Activated gamma-delta T cell treated with anti-CD3 and anti-CD28 coated beads, Interleukin-2, amount 50 U/mL, for 16 hours (primary cell): ENCODE data around the gene CLEC17A.
"Not testable (repeated sequence)": the region's sequence is repeated elsewhere in the genome, so short reads cannot be mapped to it uniquely, and the experiment has no call there.

Experiments
- DNase-seq: peaks from one replicate; pipeline ENCODE4 v3.0.0-alpha.2; 2020; ENCODE audit warnings: low read depth

Gene CLEC17A, protein sequence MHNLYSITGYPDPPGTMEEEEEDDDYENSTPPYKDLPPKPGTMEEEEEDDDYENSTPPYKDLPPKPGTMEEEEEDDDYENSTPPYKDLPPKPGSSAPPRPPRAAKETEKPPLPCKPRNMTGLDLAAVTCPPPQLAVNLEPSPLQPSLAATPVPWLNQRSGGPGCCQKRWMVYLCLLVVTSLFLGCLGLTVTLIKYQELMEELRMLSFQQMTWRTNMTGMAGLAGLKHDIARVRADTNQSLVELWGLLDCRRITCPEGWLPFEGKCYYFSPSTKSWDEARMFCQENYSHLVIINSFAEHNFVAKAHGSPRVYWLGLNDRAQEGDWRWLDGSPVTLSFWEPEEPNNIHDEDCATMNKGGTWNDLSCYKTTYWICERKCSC

DNA sequence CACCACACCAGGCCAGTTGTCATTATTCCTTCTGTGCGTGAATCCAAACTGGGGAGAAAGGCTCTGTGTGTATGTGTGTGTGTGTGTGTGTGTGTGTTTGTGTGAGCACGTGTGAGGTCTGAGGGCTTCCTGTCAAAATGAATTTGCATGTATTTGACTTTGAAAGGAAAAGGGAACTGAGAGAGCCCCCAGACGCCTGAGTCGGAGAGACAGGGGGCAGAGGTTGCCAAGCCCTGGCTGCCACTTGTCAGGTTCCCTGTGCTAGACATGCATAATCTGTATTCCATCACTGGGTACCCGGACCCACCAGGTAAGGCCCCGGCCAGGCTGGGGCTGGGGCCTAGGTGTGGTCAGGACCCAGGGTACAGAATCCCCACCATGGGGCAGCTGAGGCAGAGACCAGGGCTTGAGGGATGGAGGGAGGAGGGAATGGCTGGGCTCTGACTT is at the start of gene CLEC17A:
Gene CLEC17A (plus strand): TSS at position 191 of the 447 bp plus-strand sequence. CDS start 77 bp downstream, at position 268.
- DNase-seq: no peak

DNA sequence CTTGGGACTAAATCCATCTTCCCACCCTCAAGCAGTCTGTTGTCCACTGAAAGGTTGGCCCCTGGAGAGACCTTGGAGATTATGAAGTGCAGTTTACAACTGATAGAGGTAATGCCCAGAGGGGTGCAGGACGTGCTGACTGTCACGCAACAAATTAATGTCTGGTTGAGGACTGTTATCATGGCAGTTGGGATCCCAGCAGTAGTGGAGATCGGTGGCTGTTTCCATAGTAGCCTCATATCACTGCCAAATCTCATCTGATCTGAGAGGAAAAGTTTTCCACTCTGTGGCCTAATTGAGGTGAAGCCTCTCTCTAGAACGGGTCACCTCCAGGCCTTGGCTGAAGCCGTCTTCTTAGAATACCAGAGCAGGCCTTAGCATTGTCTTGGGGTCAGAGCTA is 49.4 kb upstream of the CLEC17A start:
- no peak for DNase-seq

DNA sequence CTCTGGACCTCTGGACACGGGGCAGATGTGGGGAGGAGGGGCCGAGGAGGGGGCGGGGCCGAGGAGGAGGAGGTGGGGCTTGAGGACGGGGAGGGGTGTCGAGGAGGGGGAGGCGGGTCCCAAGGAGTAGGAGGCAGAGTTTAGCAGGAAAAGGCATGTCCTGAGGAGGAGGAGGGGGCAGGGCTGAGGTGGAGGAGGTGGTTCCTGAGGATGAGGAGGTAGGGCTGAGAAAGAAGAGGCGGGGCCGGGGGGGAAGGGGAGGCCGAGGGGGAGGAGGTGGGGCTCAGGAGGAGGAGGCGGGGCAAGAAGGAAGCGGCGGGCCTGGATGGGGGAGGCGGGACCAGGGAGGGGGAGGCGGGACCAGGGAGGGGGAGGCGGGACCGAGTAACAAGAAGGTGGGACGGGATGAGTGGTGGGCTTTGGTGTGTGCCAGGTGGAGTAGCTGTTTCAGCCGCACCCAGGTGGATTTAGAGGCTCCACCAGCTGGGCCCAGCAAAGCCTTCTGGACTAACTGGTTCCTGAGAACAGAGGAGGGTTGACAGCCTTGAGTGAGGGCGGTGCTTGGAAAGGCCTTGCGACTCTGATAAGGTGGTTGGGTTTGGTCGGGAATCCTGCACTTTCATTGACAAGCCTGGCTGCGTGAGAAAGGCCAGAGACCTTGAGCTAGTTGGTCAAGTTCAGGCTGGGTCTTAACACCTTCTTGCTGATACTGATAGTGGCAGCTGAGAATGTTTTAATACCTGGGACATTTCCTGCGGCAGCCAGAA is 45.8 kb upstream of the CLEC17A start:
- DNase-seq: no peak

DNA sequence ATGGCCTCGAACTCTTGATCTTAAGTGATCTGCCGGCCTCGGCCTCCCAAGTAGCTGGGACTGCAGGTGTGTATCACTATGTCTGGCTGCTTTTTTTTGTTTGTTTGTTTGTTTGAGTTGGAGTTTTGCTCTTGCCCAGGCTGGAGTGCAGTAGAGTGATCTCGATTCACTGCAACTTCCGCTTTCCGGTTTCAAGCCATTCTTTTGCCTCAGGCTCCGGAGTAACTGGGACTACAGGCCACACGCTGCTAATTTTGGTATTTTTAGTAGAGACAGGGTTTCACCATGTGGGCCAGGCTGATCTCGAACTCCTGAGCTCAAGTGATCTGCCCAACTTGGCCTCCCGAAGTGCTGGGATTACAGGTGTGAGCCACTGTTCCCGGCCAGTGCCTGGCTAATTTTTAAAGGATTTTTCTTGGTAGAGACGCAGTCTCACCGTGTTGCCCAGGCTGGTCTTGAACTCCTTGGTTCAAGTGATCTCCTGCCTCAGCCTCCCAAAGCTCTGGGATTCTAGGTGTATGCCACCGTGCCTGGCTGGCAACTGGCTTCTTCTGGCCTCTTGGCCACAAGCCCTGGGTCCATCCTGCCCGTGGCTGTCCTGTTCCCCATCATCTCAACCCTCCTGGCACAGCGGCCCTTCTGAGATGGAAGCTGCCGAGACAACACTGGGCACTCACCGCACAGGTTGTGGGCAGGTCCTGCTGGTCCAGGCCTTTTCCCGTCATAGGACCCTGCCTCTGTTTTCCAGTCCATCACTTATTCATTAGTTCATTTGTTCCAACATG is 42.0 kb upstream of the CLEC17A start:
- no peak for DNase-seq

DNA sequence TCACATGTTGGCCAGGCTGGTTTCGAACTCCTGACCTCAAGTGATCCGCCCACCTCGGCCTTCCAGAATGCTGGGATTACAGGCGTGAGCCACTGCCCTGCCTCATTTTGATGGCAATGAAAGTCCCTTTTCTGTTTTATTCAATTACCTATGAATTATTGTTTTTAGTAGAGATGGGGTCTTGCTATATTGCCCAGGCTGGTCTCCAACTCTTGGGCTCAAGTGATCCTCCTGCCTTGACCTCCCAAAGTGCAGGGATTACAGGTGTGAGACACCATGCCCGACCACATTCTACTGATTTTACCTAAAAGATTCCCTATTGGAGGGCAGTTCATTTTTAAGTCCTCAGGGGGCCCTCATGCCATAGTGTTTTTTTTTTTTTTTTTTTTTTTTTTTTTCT is 40.9 kb upstream of the CLEC17A start:
- DNase-seq: not testable (repeated sequence)

DNA sequence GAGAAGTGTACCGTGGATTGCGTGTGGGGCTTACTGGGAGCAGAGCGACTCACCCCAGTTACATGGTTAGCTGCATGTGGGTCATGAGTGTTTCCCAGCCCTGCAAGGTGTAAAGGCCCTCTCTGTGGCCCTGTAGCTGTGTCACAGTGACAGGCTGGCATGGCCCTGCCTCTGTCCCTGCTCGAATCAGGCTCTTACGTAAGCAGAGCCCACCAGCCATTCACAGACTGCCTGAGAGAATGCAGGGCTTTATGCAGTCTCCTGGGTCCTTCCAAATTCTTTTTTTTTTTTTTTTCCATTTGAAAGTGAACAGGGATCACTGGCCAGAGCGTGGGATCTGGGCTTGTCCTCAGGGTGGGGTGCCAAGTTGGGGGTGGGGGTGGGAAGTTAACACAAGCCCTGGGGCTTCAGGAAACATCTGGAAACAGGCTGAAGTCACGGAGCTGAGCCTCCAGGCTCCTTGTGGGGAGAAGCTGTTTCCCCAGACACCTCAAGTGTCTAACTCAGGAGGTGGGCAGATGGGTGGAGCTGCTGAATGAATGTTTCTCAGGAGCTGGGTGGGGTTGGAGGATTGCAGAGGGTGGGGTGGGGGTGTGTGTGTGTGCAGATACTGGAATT is 40.1 kb upstream of the CLEC17A start:
- no peak for DNase-seq

DNA sequence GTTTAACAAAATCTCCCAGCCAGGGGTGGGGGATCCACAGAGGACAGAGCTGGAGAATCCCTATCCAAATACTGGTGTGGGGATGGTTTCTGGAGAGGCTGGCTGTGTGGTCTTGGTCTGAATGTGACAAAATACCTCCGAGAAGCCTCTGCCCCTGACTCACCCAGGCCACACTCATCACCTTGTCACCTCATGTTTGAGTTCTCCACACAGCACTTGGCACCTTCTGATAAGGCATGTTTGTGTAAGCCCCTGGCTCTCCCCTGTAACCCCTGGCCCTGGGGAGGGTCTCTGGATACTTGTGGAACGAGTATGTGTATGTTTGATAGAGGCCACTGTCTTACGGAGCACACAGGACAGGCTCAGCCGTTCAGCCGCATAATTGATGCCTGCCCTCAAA is 38.8 kb upstream of the CLEC17A start:
- DNase-seq: no peak

DNA sequence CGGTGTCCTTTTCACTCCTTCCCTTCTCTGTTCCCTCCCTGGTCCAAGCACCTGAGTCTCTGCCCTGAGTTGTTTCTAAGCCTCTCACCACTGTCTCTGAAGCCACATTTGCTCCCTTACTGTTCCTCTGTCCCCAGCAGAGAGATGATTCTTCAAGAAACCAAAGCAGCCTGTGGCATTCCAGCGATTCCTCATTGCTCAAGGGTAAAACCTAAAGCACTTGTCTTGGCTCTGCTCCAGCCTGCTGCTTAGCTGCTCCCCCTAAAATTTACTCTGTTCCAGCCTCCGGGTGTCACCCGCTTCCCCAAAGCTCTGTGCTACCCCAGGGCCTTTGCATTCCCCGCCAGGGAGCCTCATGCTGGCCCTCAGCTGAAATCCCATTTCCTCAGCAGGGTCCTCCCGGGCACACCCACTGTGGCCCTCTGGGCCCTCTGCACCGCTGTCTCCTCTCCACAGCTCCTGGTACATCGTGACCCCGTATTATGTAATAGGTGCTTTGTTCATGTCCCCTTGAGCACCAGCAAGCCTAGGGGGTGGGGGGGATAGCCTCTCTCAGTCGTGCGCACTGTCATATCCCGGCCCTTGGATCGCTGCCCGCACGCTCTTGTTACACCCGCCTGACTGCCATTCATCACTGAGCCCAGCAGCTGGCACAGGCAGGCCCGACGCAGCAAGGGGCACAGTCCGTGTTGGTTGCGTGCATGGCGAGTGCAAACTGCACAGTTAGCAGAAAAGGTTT is 37.7 kb upstream of the CLEC17A start:
- DNase-seq: no peak

DNA sequence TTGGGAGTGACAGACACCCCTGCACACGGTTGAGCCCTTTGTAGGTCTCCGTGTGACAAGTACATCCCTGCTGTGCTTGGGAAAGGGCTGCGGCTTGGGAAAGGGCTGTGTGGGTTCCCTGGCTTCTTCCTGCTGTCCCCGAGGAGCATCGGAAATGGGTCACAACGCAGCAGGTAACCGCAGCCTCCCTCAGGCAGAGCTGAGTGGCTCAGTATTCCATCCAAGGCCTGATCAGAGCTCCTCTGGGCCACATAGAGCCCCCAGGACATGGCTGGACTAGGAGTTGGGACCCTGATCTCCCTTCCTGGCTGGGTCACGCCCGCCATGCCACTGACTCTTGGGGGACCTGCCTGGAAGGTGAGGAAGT is 37.2 kb upstream of the CLEC17A start:
- no peak for DNase-seq

DNA sequence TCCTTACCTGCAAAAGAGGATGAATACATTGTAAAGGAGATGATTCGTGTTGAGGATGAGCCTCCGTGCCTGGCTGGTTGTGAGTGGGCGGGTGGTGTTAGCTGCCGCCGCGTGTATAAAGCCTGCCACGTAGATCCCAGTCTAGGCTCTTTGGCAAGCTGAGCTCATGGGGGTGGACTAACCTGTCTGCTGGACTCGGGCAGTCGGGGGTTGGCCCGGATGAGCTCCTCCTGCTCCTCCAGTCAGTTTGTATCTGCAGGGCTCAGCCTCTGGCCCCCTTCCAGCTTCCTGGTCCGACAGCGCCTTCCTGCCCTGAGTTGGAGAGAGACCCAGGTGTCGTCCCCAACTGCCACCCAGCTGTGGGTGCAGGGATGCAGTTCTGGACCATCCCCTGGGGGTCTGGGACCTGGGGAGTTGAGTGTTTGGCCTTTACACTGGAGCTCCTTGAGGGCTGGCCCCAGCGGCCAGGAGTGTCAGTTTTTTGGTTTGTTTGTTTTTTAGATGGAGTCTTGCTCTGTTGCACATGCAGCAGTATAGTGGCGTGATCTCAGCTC is 32.6 kb upstream of the CLEC17A start:
- no peak for DNase-seq

DNA sequence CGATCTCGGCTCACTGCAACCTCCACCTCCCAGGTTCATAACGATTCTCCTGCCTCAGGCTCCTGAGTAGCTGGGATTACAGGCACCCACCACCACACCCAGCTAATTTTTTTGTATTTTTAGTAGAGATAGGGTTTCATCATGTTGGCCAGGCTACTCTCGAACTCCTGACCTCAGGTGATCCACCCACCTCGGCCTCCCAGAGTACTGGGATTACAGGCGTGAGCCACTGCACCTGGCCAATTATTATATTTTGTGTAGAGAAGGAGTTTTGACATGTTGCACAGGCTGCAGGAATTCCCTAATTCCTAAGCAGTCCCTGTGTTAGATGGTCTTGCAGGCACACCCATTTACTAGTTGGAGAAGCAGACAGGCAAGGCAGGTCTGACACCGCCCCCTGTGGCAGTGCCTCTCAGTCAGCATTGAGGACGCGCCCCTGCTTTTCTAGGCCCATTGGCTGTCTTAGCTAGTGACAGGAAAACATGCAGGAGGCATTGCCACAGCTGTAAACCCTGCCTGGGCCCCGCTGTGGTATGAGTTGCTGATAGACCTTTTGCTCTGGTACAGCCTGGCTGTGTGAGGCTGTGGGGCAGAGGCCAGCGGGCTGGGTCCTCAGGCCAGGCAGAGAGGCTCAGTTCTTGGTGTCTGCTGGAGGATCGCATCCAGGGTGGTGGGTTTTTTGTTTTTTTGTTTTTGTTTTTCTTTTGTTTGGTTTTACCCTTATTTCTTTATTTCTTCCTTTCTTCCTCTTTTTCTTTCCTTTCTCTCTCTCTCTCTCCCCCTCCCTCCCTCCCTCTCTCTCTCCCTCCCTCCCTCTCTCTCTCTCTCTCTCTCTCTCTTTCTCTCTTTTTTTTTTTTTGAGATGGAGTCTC is 31.5 kb upstream of the CLEC17A start:
- DNase-seq: peak; percentile 55

DNA sequence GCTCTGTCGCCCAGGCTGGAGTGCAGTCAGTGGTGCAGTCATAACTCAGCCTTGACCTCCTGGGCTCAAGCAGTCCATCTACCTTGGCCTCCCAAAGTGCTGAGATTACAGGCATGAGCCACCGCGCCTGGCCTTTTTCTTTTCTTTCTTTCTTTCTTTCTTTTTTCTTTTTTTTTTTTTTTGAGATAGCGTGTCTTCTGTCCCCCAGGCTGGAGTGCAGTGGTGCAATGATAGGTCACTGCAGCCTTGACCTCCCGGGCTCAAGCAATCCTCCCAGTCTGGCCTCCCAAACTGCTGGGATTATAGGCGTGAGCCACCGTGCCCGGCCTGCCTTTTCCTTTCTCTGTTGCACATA is 30.9 kb upstream of the CLEC17A start:
- not testable (repeated sequence) for DNase-seq

DNA sequence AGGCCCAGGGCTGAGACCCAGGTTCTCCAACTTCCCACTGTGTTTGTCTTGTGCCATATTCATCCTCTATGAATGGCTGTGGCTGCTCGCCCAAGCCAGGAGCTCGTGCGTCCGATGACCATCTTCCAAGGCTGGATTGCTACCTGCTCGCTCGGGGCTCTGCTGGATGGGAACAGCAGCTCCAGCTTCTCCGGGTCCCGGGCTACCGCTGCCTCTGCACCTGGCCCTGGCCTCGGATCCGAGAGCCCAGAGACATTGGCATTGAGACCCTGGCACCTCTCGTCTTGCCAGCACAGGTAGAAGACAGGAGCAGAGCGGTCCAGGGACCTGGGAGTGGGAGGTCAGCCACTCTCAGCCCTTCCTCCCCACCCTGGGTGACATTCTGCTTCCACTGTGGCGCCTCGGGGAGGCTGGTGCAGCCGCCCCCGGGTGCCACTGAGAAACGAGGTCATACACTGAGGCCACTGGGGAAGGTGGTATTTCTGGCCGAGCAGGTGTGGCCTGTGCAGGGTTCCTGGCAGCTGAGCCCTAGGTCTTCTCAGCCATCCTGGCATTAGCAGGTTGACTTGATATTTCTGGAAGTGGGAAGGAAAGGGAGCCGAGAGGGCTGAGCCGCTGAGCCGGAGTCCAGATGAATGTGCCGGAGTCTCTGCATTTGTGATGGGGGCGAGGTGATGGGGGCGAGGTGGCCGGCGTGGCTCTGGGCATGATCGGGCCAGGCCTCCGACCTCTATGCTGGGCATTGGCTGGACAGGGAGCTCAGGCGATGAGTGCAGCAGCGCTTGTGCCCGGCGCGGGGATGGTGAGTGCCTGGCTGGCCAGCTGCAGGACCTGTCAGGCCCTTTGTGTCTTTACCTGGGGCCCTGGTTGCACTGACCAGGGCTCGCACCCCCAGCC is 29.6 kb upstream of the CLEC17A start:
- DNase-seq: no peak

DNA sequence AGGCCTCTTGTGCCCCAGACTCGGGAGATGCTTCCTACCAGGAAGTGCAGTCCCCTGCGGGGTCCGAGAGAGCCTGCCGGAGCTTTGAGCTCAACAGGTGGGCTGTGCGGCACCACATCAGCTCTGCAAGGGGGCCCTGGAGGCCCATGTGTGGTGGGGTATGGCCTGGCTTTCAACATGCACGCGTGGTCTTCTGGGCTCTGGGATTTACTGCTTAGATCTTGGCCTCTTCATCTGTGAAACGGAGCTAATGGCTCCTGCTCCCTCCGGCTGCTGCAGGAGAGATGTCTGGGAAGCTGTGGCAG is 29.0 kb upstream of the CLEC17A start:
- DNase-seq: no peak

DNA sequence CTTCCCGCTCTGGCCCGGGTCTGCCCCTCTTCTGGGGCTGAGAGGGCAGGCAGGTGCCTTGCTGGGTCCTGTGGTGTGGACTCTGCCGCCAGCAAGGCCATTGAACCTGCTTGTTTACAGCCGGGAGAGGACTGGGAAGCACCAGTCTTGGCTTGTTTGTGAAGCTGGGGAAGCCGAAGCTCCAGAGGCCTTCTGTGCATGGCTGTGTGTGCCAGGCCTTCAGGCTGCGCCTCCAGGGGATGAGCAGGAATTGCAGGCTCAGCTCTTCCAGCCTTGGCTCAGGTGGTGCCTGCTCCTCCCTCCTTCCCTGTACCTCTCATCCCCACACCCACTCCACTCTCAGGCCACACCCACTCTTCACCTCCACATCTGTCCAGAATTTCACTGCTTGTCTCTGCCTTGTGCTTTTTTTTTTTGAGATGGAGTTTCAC is 28.5 kb upstream of the CLEC17A start:
- no peak for DNase-seq

DNA sequence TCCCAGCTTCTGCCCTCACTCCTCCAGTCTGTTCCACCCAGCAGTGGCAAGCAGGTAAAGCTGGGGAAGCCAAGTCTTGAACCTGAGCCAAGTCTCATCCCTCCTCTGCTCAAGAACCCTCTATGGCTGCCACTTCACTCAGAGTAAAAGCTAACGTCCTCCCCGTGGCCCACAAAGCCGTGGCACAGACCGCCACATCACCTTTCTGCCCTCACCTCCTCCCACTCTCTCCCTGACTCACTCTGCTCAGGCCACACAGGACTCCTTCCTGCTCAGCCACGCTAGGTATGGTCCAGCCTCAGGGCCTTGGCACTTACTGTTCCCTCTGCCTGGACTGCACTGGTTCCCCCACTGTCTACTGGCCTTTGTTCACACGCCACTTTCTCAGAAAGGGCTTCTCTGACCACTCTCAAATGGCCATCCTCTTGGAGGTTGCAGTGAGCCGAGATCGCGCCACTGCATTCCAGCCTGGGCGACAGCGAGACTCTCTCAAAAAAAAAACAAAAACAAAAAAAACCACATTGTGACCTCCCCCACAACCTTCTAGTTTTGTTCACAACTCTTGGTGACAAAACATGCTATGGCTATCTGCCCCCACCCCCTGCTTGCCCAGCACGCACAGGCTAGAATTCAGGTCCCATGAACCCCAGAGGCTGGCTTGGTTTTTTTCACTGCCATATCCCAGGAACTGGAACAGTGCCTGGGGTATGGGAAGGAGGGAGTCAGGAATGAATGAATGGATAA is 26.8 kb upstream of the CLEC17A start:
- DNase-seq: no peak

DNA sequence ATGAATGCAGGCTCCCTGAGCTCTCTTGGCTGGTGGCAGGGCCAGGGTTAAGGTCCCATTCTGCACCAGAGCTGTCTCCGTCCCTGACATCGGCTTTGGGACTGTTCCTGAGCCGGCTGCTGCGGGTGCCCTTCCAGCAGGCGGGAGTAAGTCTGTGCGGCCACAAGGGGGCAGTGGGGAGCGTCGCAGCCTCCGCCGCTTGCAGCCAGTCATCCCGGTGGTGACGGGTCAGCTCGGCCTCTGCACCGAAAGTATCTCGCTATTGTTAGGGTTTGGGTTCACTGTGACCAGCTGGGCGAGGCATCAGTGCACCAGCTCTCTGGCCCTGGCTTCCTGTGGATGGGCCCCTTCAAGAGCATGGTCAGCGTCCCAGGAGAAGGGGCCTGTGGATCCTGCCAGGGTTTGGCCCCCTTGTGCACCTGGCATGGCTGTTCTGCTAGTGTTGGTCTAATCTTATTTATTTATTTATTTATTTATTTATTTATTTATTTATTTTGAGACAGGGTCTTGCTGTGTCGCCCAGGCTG is 26.2 kb upstream of the CLEC17A start:
- peak; percentile 55 for DNase-seq

DNA sequence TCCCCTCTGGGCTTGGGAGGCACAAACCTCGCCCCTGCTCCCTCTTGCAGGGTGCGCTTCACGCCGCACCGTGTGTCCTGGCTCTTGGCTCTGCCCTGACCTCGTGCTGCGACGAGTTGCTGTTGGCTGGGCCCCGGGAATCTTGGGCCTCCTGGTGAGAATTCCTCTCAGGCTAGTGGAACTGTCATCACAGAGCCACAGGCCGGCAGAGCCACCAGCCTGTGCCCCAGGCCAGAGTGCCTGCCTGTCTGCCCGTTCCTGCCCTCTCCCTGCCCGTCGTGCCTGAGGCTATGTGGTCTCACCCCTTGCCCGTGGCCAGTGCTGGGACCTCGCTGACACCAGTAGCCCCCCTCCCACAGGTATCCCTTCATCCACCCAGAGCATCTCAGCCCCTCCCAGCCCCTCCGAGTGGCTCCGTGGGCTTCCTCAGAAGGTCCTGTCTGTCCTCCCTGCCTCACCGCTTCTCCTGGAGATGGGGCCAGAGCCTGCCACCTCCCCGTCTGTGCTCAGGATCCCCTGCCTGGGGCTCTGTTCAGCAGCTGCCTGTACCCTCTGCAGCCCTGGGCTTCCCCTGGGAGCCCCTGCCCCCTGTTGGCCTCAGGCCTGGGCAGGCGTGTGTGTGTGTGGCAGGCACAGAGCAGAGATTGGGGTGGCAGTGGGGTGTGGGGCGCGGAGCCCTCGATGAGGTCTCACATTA is 24.4 kb upstream of the CLEC17A start:
- DNase-seq: no peak
